ENCODE results near the gene RASEF. TPM values are rescaled to one million over a fixed set of nuclear protein-coding genes. Genes with fewer than 3 reads are reported as not detected.
"Not testable (repeated sequence)": the region's sequence is repeated elsewhere in the genome, so short reads cannot be mapped to it uniquely, and the experiment has no call there.

RASEF gene
- total RNA-seq, 2 experiments from 2014 or later = not detected

DNA sequence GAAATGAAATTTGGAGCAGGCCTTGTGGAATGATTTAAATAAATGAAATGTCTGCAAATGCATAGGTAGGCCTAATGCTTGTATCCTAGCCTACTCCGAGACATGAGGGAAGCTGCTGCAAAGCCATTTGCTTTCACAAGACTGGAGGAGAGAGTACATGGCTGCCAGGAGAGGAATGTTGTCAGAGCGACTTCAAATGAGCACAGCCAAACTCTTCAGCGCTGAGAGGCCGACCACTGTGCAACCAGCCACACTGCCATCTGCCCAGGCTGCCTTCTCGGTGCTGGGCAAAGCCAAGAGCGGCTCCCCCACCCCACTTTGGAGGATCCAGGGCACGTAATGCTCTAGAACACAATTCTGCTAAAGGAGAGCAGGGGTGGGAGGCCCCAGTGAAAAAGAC lies 122.6 kb downstream of the RASEF start:
- ChIA-PET CTCF (no interaction called here), POLR2A (no interaction called here)
- H3K36me3 Mint-ChIP-seq (ENCODE audit: low read depth) = no peaks in the 10 kb centered on the region
- H3K27me3 Mint-ChIP-seq (ENCODE audit: low read depth) = no peaks in the 10 kb centered on the region
- H3K4me3 Mint-ChIP-seq = no peak overlapping the region
- no peaks in the 10 kb centered on the region for H3K4me1 Mint-ChIP-seq (ENCODE audit: low read depth)
- ATAC-seq = no peak
- H3K27ac Mint-ChIP-seq = no peak overlapping the region
- no peak for DNase-seq
- no peaks in the 10 kb centered on the region for H3K9me3 Mint-ChIP-seq (ENCODE audit: insufficient read depth)

- no peak for ATAC-seq
- Mint-ChIP-seq H3K4me1 (ENCODE audit: low read depth) (no peaks in the 10 kb centered on the region), H3K36me3 (ENCODE audit: low read depth) (no peaks in the 10 kb centered on the region), H3K27ac (no peak overlapping the region), H3K9me3 (ENCODE audit: insufficient read depth) (no peaks in the 10 kb centered on the region), H3K27me3 (ENCODE audit: low read depth) (no peaks in the 10 kb centered on the region), H3K4me3 (no peak overlapping the region)
- ChIA-PET POLR2A (no interaction called here), CTCF (no interaction called here)
- DNase-seq = no peak
These were observed 123.5 kb downstream of the RASEF start for GRCh38 chr9:82939451-82939850.

- Mint-ChIP-seq H3K27ac (no peak overlapping the region), H3K36me3 (ENCODE audit: low read depth) (no peaks in the 10 kb centered on the region), H3K9me3 (ENCODE audit: insufficient read depth) (no peaks in the 10 kb centered on the region), H3K27me3 (ENCODE audit: low read depth) (no peaks in the 10 kb centered on the region), H3K4me1 (ENCODE audit: low read depth) (no peaks in the 10 kb centered on the region), H3K4me3 (no peak overlapping the region)
- CTCF ChIA-PET = no interaction called here
- DNase-seq (no peak), ATAC-seq (no peak)
- POLR2A ChIA-PET = no interaction called here
These were observed 124.3 kb downstream of the RASEF start for GRCh38 chr9:82938426-82939218.

- CTCF ChIA-PET; H3K36me3 Mint-ChIP-seq (ENCODE audit: low read depth); H3K9me3 Mint-ChIP-seq (ENCODE audit: insufficient read depth); H3K4me1 Mint-ChIP-seq (ENCODE audit: low read depth); H3K27me3 Mint-ChIP-seq (ENCODE audit: low read depth); DNase-seq; ATAC-seq; H3K4me3 Mint-ChIP-seq; H3K27ac Mint-ChIP-seq; POLR2A ChIA-PET: not testable (repeated sequence)
These were observed 126.4 kb downstream of the RASEF start for GRCh38 chr9:82936561-82936960.

DNA sequence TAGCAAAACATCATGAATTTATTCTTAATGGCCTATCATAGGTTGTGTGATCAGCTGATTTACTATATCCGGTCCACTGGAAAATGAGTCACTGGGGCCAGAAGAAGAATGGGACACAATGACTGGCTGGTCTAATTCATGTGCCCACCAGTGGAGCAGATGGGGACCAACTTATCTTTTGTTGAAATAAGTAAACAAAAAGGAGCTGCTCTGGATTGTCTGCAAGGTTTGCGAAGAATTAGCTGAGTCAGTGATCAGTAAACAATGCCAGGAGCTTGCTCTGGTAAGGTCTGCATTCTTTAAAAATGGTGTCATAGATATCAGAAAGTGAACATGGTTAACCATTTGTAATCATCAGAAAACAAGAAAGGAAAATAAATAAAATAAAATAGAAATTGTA lies 128.0 kb downstream of the RASEF start:
- ChIA-PET POLR2A (no interaction called here), CTCF (no interaction called here)
- Mint-ChIP-seq H3K27me3 (ENCODE audit: low read depth) (no peaks in the 10 kb centered on the region), H3K4me1 (ENCODE audit: low read depth) (no peaks in the 10 kb centered on the region), H3K27ac (no peak overlapping the region), H3K36me3 (ENCODE audit: low read depth) (no peaks in the 10 kb centered on the region), H3K4me3 (no peak overlapping the region), H3K9me3 (ENCODE audit: insufficient read depth) (no peaks in the 10 kb centered on the region)
- no peak for ATAC-seq
- DNase-seq = no peak

- DNase-seq; H3K27ac Mint-ChIP-seq; H3K4me3 Mint-ChIP-seq; H3K9me3 Mint-ChIP-seq (ENCODE audit: insufficient read depth); POLR2A ChIA-PET; H3K27me3 Mint-ChIP-seq (ENCODE audit: low read depth); CTCF ChIA-PET; H3K4me1 Mint-ChIP-seq (ENCODE audit: low read depth); H3K36me3 Mint-ChIP-seq (ENCODE audit: low read depth); ATAC-seq: not testable (repeated sequence)
These were observed 128.9 kb downstream of the RASEF start for GRCh38 chr9:82934025-82934424.

DNA sequence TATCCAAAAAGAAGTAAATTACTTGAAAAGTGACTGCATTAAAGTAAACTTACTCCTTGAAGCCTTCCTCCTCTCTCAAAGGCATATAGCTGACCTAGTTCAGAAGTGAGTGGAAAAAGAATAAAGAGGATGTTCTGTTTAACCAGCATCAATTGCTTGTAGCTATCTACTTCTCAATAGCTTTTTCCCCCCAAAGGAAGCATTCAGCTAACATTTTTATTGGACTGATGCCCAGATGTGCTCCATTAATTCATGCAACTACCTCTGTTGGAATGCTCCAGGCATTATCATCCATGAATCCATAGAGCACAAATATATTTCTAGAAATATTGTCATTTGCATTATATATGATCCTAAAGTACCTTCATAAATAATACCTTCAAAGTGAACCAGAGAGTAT lies 132.8 kb downstream of the RASEF start:
- Mint-ChIP-seq H3K4me3 (no peak overlapping the region), H3K27ac (no peak overlapping the region)

More for the DNA sequence above, 132.8 kb downstream of the RASEF start:
- Mint-ChIP-seq H3K9me3 (ENCODE audit: insufficient read depth) (no peaks in the 10 kb centered on the region), H3K27me3 (ENCODE audit: low read depth) (no peaks in the 10 kb centered on the region), H3K36me3 (ENCODE audit: low read depth) (no peaks in the 10 kb centered on the region), H3K4me1 (ENCODE audit: low read depth) (no peaks in the 10 kb centered on the region)
- POLR2A ChIA-PET = no interaction called here
- DNase-seq (no peak), ATAC-seq (no peak)
- CTCF ChIA-PET = no interaction called here

All from activated CD8-positive, alpha-beta T cell treated with anti-CD3 and anti-CD28 coated beads, Interleukin-2, amount 10 ng/mL, durations not matched to agents 7 days and 5 days (primary cell).